ENCODE results near the gene STXBP1.

Gene STXBP1

GRCh38 chr9:127700594-127701255 lies 88.6 kb downstream of the STXBP1 start:
- TF ChIP-seq CTCF (conservative IDR thresholded peaks at IDR 0.05; ENCODE audit: low read depth, low read length): no peak
- no peak overlapping the region for H3K4me3 ChIP-seq (ENCODE audit: low read depth, low read length)
- no peak for DNase-seq (ENCODE audit: low read depth)

DNA sequence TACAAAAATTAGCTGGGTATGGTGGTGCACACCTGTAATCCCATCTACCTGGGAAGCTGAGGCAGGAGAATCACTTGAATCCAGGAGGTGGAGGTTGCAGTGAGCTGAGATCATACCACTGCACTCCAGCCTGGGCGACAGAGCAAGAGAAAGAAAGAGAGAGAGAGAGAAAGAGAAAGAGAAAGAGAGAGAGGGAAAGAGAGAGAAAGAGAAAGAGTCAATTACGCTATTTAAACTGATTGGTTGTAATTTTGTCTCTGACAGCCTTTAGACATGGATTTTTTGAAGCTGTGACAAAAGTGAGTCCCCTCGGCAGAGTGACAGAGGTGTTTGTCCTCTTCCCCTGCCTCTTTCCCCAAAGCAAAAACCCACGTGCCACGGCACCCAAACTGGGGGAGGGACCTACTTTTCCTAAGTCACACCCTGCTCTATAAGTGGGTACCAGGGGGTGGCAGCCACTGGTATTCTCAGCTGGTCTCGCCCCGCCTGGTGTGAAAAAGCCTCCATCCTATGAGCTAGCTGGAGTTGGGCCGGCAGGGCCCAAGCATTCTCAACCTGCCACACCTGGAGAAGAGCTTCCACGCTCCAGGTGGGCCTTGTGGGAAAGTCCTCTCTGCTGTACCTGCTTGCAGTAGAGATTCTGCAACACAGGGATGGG lies 91.3 kb downstream of the STXBP1 start:
- H3K4me3 ChIP-seq (ENCODE audit: low read depth, low read length): no peak overlapping the region
- DNase-seq (ENCODE audit: low read depth): no peak
- no peak for TF ChIP-seq CTCF (conservative IDR thresholded peaks at IDR 0.05; ENCODE audit: low read depth, low read length)

DNA sequence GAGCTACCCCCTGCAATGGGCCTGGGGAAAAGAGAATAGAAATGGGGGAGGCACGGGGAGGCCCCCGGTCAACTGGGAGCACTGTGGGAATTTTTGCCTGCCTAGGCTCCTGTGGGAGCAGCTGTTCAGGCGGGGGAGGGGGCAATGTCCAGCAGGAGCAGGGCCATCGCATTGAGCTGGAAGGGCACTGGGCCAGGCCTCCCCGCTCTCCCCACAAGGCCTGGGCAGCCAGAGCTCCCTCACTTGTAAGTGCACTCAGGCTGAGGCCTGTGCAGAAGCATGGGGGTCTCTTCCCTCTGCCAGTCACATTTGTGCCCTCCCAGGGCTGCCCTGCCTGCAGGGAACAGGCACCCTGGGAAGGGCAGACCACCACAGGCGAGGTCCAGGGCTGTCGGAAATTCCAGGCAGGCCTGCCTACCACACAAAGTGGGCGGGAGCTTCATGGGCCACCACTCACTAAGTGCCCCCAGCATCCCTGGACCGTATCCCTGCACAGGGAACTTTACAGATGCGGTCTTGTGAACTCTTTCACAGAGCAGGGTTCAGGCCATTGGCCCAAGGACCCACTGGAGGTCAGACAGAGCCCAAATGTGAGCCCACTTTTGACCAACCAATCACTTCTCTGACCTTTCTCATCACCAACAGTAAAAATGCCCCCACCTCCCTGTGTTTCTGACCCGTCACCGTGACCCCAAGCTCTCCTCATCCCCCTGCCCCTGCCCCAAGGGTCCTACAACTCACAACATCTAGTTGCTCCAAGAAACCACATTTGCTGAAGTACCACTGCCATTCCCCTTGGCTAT lies 93.7 kb downstream of the STXBP1 start:
- DNase-seq (ENCODE audit: low read depth): no peak
- TF ChIP-seq CTCF (conservative IDR thresholded peaks at IDR 0.05; ENCODE audit: low read depth, low read length): no peak
- H3K4me3 ChIP-seq (ENCODE audit: low read depth, low read length): no peak overlapping the region

DNA sequence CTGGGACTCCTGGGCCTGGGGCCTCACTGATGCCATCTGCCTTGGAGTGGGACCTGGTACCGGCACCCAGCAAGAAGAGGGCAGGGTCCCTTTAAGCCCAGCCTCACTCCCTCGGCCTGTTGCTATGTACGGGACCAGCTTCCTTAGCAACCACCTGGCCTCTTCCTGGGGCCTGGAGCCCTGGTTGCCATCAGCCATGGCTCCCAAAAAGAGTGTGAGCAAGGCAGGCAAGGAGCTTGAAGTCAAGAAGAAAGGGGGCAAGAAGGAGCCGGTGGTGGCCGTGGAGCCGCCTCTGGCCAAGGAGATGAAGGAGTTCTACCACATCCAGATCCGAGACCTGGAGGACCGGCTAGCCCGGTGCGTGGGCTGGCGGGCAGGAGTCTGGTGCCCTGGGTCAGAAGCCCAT lies 94.8 kb downstream of the STXBP1 start, which contains the start of gene CFAP157:
Gene CFAP157 (plus strand): TSS at position 153 of the 406 bp plus-strand sequence. CDS start 44 bp downstream, at position 197.
- no peak within 1 kb of the TSS for H3K4me3 ChIP-seq (ENCODE audit: low read depth, low read length)
- no peak for TF ChIP-seq CTCF (conservative IDR thresholded peaks at IDR 0.05; ENCODE audit: low read depth, low read length)
- DNase-seq (ENCODE audit: low read depth): no peak

- peak; percentile 14 for TF ChIP-seq CTCF (conservative IDR thresholded peaks at IDR 0.05; ENCODE audit: low read depth, low read length)
- no peak for DNase-seq (ENCODE audit: low read depth)
- H3K4me3 ChIP-seq (ENCODE audit: low read depth, low read length): no peak overlapping the region
Measured at GRCh38 chr9:127707766-127708165, 95.7 kb downstream of the STXBP1 start.

- TF ChIP-seq CTCF (conservative IDR thresholded peaks at IDR 0.05; ENCODE audit: low read depth, low read length): no peak
- no peak overlapping the region for H3K4me3 ChIP-seq (ENCODE audit: low read depth, low read length)
- no peak for DNase-seq (ENCODE audit: low read depth)
Measured at GRCh38 chr9:127708952-127709587, 97.0 kb downstream of the STXBP1 start.
